Right atrium auricular region (tissue), 2 donors: ENCODE results near the gene LIPT1. TPM values are rescaled to one million over a fixed set of nuclear protein-coding genes. Genes with fewer than 3 reads are reported as not detected.
"Not testable (repeated sequence)": the region's sequence is repeated elsewhere in the genome, so short reads cannot be mapped to it uniquely, and the experiment has no call there.

Experiments
- DNase-seq: peaks from one replicate; pipeline ENCODE4 v3.0.0-alpha.2; 2019; ENCODE audit warnings: low spot score
- H3K27ac ChIP-seq, 2 donors: fragments of 200-600 bp; sonication (generic); 1 replicate in 1 of 2; 2 replicates in 1 of 2; pipeline ENCODE4 v1.5.1; 2016 to 2019
- H3K27me3 ChIP-seq, 2 donors: fragments of 200-600 bp; sonication (generic); one replicate each; pipeline versions ENCODE4 v1.5.1 to v1.6.0; 2017 to 2019
- H3K36me3 ChIP-seq: fragments of 200-600 bp; sonication (generic); one replicate; pipeline ENCODE4 v1.5.1; 2016
- H3K4me1 ChIP-seq, 2 donors: fragments of 200-600 bp; sonication (generic); one replicate each; pipeline versions ENCODE4 v1.5.1 to v1.6.0; 2017 to 2019
- H3K4me3 ChIP-seq, 2 donors: fragments of 200-600 bp; sonication (generic); 1 replicate in 1 of 2; 2 replicates in 1 of 2; pipeline ENCODE4 v1.5.1; 2017 to 2019; ENCODE audit warnings: mild to moderate bottlenecking in 1 of 2, moderate library complexity in 1 of 2
- H3K9me3 ChIP-seq, 2 donors: fragments of 200-600 bp; sonication (generic); one replicate each; pipeline ENCODE4 v1.5.1; 2019
- total RNA-seq, 2 donors: library from RNA; depleted of rRNA; stranded (reverse); fragments of >200 nt; gene quantifications; one replicate each; pipeline ENCODE4 v1.1.0, GENCODE V29; 2016
- TF ChIP-seq, protein P1 (sequence below), 2 donors: fragments of 200-600 bp; sonication (generic); IDR thresholded peaks; one replicate each; pipeline ENCODE4 v1.5.1; 2019; ENCODE audit warnings: antibody characterized with exemption in 2 of 2

The LIPT1 gene
- total RNA-seq, 2 donors from 2014 or later = 5.1 to 5.2 TPM

DNA sequence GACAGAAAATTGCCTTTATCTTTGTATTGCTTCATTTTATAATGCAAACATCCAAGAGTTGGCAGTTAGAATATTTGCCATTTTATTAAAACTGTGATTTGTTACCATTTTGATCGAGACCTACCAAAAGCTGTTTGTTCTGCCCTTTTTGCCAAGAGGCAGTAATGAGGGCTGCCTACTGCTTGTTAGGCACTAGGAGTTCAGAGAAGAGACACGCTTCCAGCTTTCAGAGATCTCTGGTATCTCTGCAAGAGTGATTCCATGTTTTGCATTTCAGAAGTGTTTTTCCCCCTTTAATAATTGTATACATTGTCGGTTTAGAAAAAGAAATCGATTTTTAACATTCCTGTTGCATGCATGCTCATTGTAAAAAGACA is 26.8 kb downstream of the LIPT1 start:
- H3K4me1 ChIP-seq = peaks cover 0 to 37% of the 10 kb centered on the region in 2 donors
- H3K4me3 ChIP-seq = peak overlapping the region; percentile 76 to 88
- H3K27ac ChIP-seq = peak overlapping the region; percentile 74 to 77
- H3K27me3 ChIP-seq = no peaks in the 10 kb centered on the region
- H3K36me3 ChIP-seq = no peaks in the 10 kb centered on the region
- no peak for DNase-seq
- H3K9me3 ChIP-seq = no peaks in the 10 kb centered on the region
- TF ChIP-seq, protein P1, sequence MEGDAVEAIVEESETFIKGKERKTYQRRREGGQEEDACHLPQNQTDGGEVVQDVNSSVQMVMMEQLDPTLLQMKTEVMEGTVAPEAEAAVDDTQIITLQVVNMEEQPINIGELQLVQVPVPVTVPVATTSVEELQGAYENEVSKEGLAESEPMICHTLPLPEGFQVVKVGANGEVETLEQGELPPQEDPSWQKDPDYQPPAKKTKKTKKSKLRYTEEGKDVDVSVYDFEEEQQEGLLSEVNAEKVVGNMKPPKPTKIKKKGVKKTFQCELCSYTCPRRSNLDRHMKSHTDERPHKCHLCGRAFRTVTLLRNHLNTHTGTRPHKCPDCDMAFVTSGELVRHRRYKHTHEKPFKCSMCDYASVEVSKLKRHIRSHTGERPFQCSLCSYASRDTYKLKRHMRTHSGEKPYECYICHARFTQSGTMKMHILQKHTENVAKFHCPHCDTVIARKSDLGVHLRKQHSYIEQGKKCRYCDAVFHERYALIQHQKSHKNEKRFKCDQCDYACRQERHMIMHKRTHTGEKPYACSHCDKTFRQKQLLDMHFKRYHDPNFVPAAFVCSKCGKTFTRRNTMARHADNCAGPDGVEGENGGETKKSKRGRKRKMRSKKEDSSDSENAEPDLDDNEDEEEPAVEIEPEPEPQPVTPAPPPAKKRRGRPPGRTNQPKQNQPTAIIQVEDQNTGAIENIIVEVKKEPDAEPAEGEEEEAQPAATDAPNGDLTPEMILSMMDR (IDR thresholded peaks at IDR 0.05) = no peak

DNA sequence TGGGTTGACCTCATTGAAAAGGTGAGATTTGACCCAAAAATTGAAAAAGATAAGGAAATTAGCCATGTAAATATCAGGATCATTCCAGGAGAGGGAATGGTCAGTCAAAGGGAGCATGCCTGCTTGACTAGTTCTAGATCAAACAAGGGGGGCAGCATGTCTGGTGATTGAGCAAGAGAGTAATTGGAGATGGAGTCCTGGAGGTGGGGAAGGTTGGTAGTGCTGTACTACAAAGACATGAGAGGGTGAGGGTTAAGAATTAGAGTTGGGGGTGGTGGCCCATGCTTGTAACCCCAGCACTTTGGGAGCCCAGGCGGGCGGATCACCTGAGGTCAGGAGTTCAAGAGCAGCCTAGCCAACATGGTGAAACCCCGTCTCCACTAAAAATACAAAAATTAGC is 28.3 kb downstream of the LIPT1 start:
- Histone ChIP-seq H3K27ac (no peak overlapping the region), H3K36me3 (no peaks in the 10 kb centered on the region), H3K4me3 (no peak overlapping the region), H3K4me1 (peaks cover 0 to 37% of the 10 kb centered on the region in 2 donors), H3K9me3 (no peaks in the 10 kb centered on the region), H3K27me3 (no peaks in the 10 kb centered on the region)
- TF ChIP-seq, protein P1 (IDR thresholded peaks at IDR 0.05) = no peak
- no peak for DNase-seq

DNA sequence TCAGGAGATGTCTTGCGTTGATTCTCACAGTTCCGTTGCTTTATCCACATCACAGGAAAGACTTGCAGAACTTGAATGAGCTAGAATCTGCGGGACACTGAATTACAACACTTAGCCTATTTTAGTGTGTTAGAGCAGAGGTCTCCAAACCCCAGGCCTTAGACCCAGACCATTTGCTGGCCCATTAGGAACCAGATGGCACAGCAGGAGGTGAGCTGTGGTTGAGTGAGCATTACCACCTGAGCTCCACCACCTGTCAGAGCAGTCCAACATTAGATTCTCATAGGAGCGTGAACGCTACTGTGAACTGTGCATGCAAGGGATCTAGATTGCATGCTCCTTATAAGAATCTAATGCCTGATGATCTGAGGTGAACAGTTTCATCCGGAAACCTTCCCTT is 30.0 kb downstream of the LIPT1 start:
- H3K9me3 ChIP-seq = no peaks in the 10 kb centered on the region
- no peak overlapping the region for H3K27ac ChIP-seq
- H3K4me3 ChIP-seq = no peak overlapping the region
- peaks cover 5% of the 10 kb centered on the region for H3K36me3 ChIP-seq
- H3K27me3 ChIP-seq = no peaks in the 10 kb centered on the region
- TF ChIP-seq, protein P1 (IDR thresholded peaks at IDR 0.05) = no peak
- H3K4me1 ChIP-seq = peaks cover 0 to 26% of the 10 kb centered on the region in 2 donors
- no peak for DNase-seq

DNA sequence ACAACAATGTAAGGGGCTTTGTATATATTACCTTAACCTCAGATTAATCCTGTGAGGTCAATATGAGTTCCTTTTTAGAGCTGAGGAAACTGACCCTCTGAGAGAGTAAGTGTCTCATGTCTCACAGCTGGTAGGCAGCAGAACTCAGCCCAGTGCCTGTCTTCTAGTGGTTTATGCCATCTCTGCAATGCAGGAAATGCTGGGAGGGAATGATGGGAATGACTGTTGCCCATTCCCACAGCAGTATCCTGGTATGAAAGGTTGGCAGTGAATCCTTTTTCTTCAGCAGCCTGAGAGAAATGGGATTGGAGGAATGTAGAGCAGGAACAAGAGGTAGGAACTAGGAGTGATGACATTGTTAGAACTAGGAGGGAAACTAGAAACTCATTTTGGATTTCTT is 32.2 kb downstream of the LIPT1 start:
- TF ChIP-seq, protein P1 (IDR thresholded peaks at IDR 0.05) = no peak
- H3K27me3 ChIP-seq = no peaks in the 10 kb centered on the region
- H3K4me3 ChIP-seq = no peak overlapping the region
- no peak overlapping the region for H3K27ac ChIP-seq
- DNase-seq = no peak
- H3K36me3 ChIP-seq = peaks cover 13% of the 10 kb centered on the region
- H3K9me3 ChIP-seq = no peaks in the 10 kb centered on the region
- peaks cover 0 to 13% of the 10 kb centered on the region in 2 donors for H3K4me1 ChIP-seq

GRCh38 chr2:99188357-99188756 is 33.6 kb downstream of the LIPT1 start:
- TF ChIP-seq, protein P1 (IDR thresholded peaks at IDR 0.05) = no peak
- Histone ChIP-seq H3K36me3 (peaks cover 23% of the 10 kb centered on the region), H3K27ac (no peak overlapping the region), H3K9me3 (no peaks in the 10 kb centered on the region), H3K4me3 (no peak overlapping the region), H3K4me1 (peaks cover 0 to 2% of the 10 kb centered on the region in 2 donors), H3K27me3 (no peaks in the 10 kb centered on the region)
- no peak for DNase-seq

DNA sequence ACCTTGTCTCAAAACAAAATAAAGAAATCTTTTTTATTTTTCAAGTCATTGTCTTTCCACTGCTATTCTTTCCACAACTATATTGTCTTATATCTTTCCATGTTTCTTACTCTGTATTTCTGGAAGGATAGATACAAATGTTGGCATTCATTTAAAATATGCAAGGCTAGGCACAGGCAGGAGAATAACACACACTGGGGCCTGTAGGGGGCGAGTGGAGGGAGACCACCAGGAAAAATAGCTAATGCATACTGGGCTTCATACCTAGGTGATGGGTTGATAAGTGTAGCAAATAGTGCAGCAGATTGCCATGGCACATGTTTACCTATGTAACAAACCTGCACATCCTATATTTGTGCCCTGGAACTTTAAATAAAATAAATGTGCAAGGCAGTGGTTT is 35.8 kb downstream of the LIPT1 start:
- Histone ChIP-seq H3K4me3 (no peak overlapping the region), H3K9me3 (no peaks in the 10 kb centered on the region), H3K27me3 (no peaks in the 10 kb centered on the region), H3K36me3 (peaks cover 35% of the 10 kb centered on the region), H3K4me1 (no peaks in the 10 kb centered on the region), H3K27ac (no peak overlapping the region)
- no peak for DNase-seq
- TF ChIP-seq, protein P1 (IDR thresholded peaks at IDR 0.05) = no peak

- not testable (repeated sequence) for H3K27ac ChIP-seq, H3K4me1 ChIP-seq, H3K9me3 ChIP-seq, H3K4me3 ChIP-seq, H3K27me3 ChIP-seq, DNase-seq
- H3K36me3 ChIP-seq = peaks cover 54% of the 10 kb centered on the region
These were observed 37.6 kb downstream of the LIPT1 start for GRCh38 chr2:99192364-99192763.
